ENCODE measurements around the gene GASK1A.

DNA sequence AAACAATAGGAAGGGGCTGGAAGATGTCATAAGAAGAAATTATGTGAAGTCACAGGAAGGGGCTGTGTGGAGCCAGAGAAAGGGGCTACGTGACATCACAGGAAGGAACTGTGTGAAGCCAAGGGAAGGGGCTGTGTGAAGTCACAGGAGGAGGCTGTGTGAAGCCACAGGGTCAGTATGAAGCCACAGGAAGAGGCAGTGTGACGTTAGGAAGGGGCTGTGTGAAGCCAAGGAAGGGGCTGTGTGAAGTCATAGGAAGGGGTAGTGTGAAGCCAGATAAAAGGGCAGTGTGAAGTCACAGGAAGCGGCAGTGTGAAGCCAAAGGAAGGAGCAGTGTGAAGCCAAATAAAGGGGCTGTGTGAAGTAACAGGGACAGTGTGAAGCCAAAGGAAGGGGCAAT lies 32.5 kb downstream of the GASK1A start:
- TF ChIP-seq CTCF (IDR thresholded peaks at IDR 0.05) (no peak), RFX5 (IDR thresholded peaks at IDR 0.05) (no peak)

All from A549 (cell line).